Activated effector memory CD4-positive, alpha-beta T cell treated with Interleukin-2 at 50 U/mL for 16 hours (primary cell): ENCODE data around the gene LMF1.
"Not testable (repeated sequence)": the region's sequence is repeated elsewhere in the genome, so short reads cannot be mapped to it uniquely, and the experiment has no call there.

Experiments used
- DNase-seq: peaks from one replicate; pipeline ENCODE4 v3.0.0-alpha.2; 2020

The LMF1 gene

GRCh38 chr16:842061-842476, 128.7 kb downstream of the LMF1 start:
- DNase-seq: no peak

- DNase-seq: no peak
Measured at GRCh38 chr16:841455-842060, 129.2 kb downstream of the LMF1 start.

- no peak for DNase-seq
Measured at GRCh38 chr16:840561-841454, 130.0 kb downstream of the LMF1 start.

GRCh38 chr16:839643-840408, 131.0 kb downstream of the LMF1 start:
- no peak for DNase-seq

- no peak for DNase-seq
Measured at GRCh38 chr16:838741-839140, 132.0 kb downstream of the LMF1 start.

- not testable (repeated sequence) for DNase-seq
Measured at GRCh38 chr16:836822-837221, 134.0 kb downstream of the LMF1 start.

GRCh38 chr16:836221-836620, 134.6 kb downstream of the LMF1 start:
- no peak for DNase-seq

GRCh38 chr16:835373-835772, 135.4 kb downstream of the LMF1 start:
- DNase-seq: no peak

GRCh38 chr16:833411-833810, 137.4 kb downstream of the LMF1 start:
- no peak for DNase-seq

- no peak for DNase-seq
Measured at GRCh38 chr16:832652-833336, 138.0 kb downstream of the LMF1 start.

- DNase-seq: no peak
Measured at GRCh38 chr16:831571-832413, 139.0 kb downstream of the LMF1 start.

GRCh38 chr16:830871-831570, 139.8 kb downstream of the LMF1 start:
- no peak for DNase-seq

GRCh38 chr16:830107-830870, 140.5 kb downstream of the LMF1 start:
- no peak for DNase-seq

- no peak for DNase-seq
Measured at GRCh38 chr16:828891-829290, 141.9 kb downstream of the LMF1 start.

GRCh38 chr16:827513-827912, 143.3 kb downstream of the LMF1 start:
- DNase-seq: no peak

GRCh38 chr16:825341-826061, 145.3 kb downstream of the LMF1 start:
- no peak for DNase-seq

- DNase-seq: no peak
Measured at GRCh38 chr16:824601-825000, 146.2 kb downstream of the LMF1 start.

- DNase-seq: no peak
Measured at GRCh38 chr16:824194-824593, 146.6 kb downstream of the LMF1 start.

GRCh38 chr16:822909-823297, 147.9 kb downstream of the LMF1 start:
- DNase-seq: no peak
